K562 (cell line): ENCODE measurements around the gene HBQ1. TPM values are rescaled to one million over a fixed set of nuclear protein-coding genes. Genes with fewer than 3 reads are reported as not detected.

Experiments
- ATAC-seq: fragments of 200-7000 bp; cut with Tn5 transposase; 3 replicates; pipeline ENCODE4 v1.9.1; 2020; ENCODE audit warnings: moderate library complexity
- BruUV-seq: library from RNA; stranded (reverse); fragments of 400-500 nt; replicated peaks from 2 replicates; lab custom pipeline; 2021; lab: Mats Ljungman, UMichigan
- CTCF ChIA-PET: fragments of 300-600 bp; formaldehyde crosslinking; extraction: SDS; loops from one replicate; lab custom pipeline; 2021; ENCODE audit warnings: low intra/inter-chr PET ratio; lab: Yijun Ruan, JAX
- POLR2A ChIA-PET: fragments of 300-600, 350-650 bp; sonication (Branson Sonifier 250); formaldehyde crosslinking; extraction: SDS; loops from one replicate; lab custom pipeline; 2021; ENCODE audit warnings: antibody characterized with exemption, inconsistent platforms; lab: Yijun Ruan, JAX
- DNase-seq, 4 experiments: peaks; one replicate each; pipeline versions ENCODE4 v3.0.0 to v3.0.0-alpha.2; 2011 to 2018; ENCODE audit warnings: low spot score in 3 of 4, mixed read lengths in 3 of 4; ENCODE audit errors: extremely low read depth in 1 of 4
- FAIRE-seq: peaks from 2 replicates; lab custom pipeline; 2011; peaks lifted over from hg19 to GRCh38; lab: Jason Lieb, UNC
- H2AFZ ChIP-seq: 2 replicates; pipeline ENCODE4 v1.6.0; 2011; ENCODE audit warnings: low read depth, low read length, control low read depth, inconsistent platforms
- H3K27ac ChIP-seq: fragments of 200-600 bp; 3 replicates; pipeline ENCODE4 v1.8.0; 2011; ENCODE audit warnings: low read depth, mild to moderate bottlenecking, control low read depth, inconsistent platforms, low read length, moderate library complexity, mixed read lengths; ENCODE audit errors: extremely low read depth
- H3K27me3 ChIP-seq, 2 experiments: fragments of 300-600 bp in 1 of 2; 2 replicates in 1 of 2; 3 replicates in 1 of 2; pipeline versions ENCODE4 v1.6.0 to v1.8.0; 2011; ENCODE audit warnings: inconsistent platforms in 2 of 2, low read length in 2 of 2, mild to moderate bottlenecking in 1 of 2, mixed read lengths in 1 of 2, moderate library complexity in 1 of 2; ENCODE audit not compliant: control insufficient read depth in 2 of 2, insufficient read depth in 2 of 2
- H3K36me3 ChIP-seq: fragments of 300-600 bp; 3 replicates; pipeline ENCODE4 v1.8.0; 2011; ENCODE audit warnings: mild to moderate bottlenecking, low read length, inconsistent platforms; ENCODE audit not compliant: control insufficient read depth, insufficient read depth
- H3K4me1 ChIP-seq, 2 experiments: fragments of 200-600 bp in 1 of 2; replicated peaks in 1 of 2; 2 replicates in 1 of 2; 3 replicates in 1 of 2; pipeline versions ENCODE4 v1.5.1 to v1.8.0; 2011; ENCODE audit warnings: inconsistent platforms in 2 of 2, low read length in 2 of 2, mild to moderate bottlenecking in 1 of 2, mixed read lengths in 1 of 2, moderate library complexity in 1 of 2; ENCODE audit not compliant: control insufficient read depth in 2 of 2, insufficient read depth in 2 of 2
- H3K4me2 ChIP-seq: 2 replicates; pipeline ENCODE4 v1.6.1; 2011; ENCODE audit warnings: low read length, control low read depth, inconsistent platforms, mixed read lengths; ENCODE audit not compliant: insufficient read depth
- H3K4me3 ChIP-seq: fragments of 200-600 bp; sonication (generic), shearing (Covaris generic); 2 replicates; pipeline ENCODE4 v1.5.1; 2016; ENCODE audit warnings: control low read depth, inconsistent platforms
- H3K79me2 ChIP-seq: fragments of 200-600 bp; 3 replicates; pipeline ENCODE4 v1.8.0; 2011; ENCODE audit warnings: low read length, inconsistent platforms; ENCODE audit not compliant: control insufficient read depth, insufficient read depth
- H3K9ac ChIP-seq, 2 experiments: 2 replicates each; pipeline versions ENCODE4 v1.6.0 to v1.6.1; 2011; ENCODE audit warnings: low read depth in 2 of 2, low read length in 2 of 2, control low read depth in 1 of 2, inconsistent platforms in 1 of 2, mild to moderate bottlenecking in 1 of 2, mixed read lengths in 1 of 2; ENCODE audit not compliant: insufficient read depth in 1 of 2
- H3K9me1 ChIP-seq: one replicate; pipeline ENCODE4 v1.6.0; 2011; ENCODE audit warnings: inconsistent platforms, mild to moderate bottlenecking, low read length, moderate library complexity; ENCODE audit not compliant: control insufficient read depth, insufficient read depth
- H3K9me3 ChIP-seq: replicated peaks from 2 replicates; pipeline ENCODE4 v1.5.1; 2011; ENCODE audit warnings: low read depth, low read length, inconsistent platforms; ENCODE audit not compliant: control insufficient read depth, insufficient read depth
- H4K20me1 ChIP-seq: replicated peaks from 2 replicates; pipeline ENCODE4 v1.6.1; 2011; ENCODE audit warnings: low read length, inconsistent platforms, mixed read lengths; ENCODE audit not compliant: control insufficient read depth, insufficient read depth
- ARHGAP35 ChIP-seq: fragments of 450-650 bp; IDR thresholded peaks from 2 replicates; pipeline ENCODE4 v1.6.1; 2018; ENCODE audit not compliant: partially characterized antibody
- BCOR ChIP-seq: fragments of 450-650 bp; IDR thresholded peaks from 2 replicates; pipeline ENCODE4 v1.6.1; 2016
- HDAC1 ChIP-seq, 2 experiments: fragments of 450-650 bp; IDR thresholded peaks; 2 replicates each; pipeline ENCODE4 v1.6.1; 2016 to 2017; ENCODE audit warnings: inconsistent platforms in 1 of 2, mild to moderate bottlenecking in 1 of 2, moderate library complexity in 1 of 2
- HDGF ChIP-seq: fragments of 450-650 bp; IDR thresholded peaks from 2 replicates; pipeline ENCODE4 v1.6.1; 2016
- HOXB6 ChIP-seq: fragments of 250-450 bp; sonication (Bioruptor Pico); IDR thresholded peaks from 2 replicates; pipeline ENCODE4 v1.5.1; 2022; ENCODE audit warnings: mild to moderate bottlenecking, borderline replicate concordance
- KDM1A ChIP-seq, 2 experiments: fragments of 450-650 bp; IDR thresholded peaks; 2 replicates each; pipeline ENCODE4 v1.6.1; 2016; ENCODE audit warnings: mild to moderate bottlenecking in 2 of 2
- MIER1 ChIP-seq: fragments of 450-650 bp; IDR thresholded peaks from 2 replicates; pipeline ENCODE4 v1.6.1; 2016; ENCODE audit warnings: antibody characterized with exemption, mild to moderate bottlenecking, low read depth
- PRMT5 ChIP-seq: sonication (generic); formaldehyde crosslinking; IDR thresholded peaks from 2 replicates; pipeline ENCODE4 v1.5.0; 2020; ENCODE audit warnings: missing genetic modification reagents
- RBM17 ChIP-seq: fragments of 200-400 bp; formaldehyde crosslinking; IDR thresholded peaks from 2 replicates; pipeline ENCODE4 v1.6.1; 2017; ENCODE audit warnings: low read depth, mild to moderate bottlenecking, low read length, borderline replicate concordance
- SMARCA5 ChIP-seq: fragments of 450-650 bp; IDR thresholded peaks from 2 replicates; pipeline ENCODE4 v1.6.1; 2016
- SRSF1 ChIP-seq: fragments of 200-400 bp; formaldehyde crosslinking; IDR thresholded peaks from 2 replicates; pipeline ENCODE4 v1.6.1; 2017; ENCODE audit warnings: mild to moderate bottlenecking, low read depth, low read length, moderate library complexity
- SRSF9 ChIP-seq: fragments of 200-400 bp; formaldehyde crosslinking; IDR thresholded peaks from 2 replicates; pipeline ENCODE4 v1.6.1; 2017; ENCODE audit warnings: low read depth, low read length, borderline replicate concordance
- ZFP36 ChIP-seq: fragments of 150-350 bp; IDR thresholded peaks from 2 replicates; pipeline ENCODE4 v1.6.1; 2018; ENCODE audit warnings: low read length, low read depth; ENCODE audit not compliant: partially characterized antibody
- ZNF174 ChIP-seq: fragments of 250-450 bp; sonication (Bioruptor Pico); IDR thresholded peaks from 2 replicates; pipeline ENCODE4 v1.4.0; 2020; ENCODE audit warnings: mild to moderate bottlenecking
- ZNF384 ChIP-seq: IDR thresholded peaks from 2 replicates; pipeline ENCODE4 v1.6.1; 2012; ENCODE audit warnings: low read depth, low read length, improper control_type of control experiment
- ZNF436 ChIP-seq: fragments of 250-450, 450-650 bp; sonication (Bioruptor Pico); formaldehyde crosslinking; IDR thresholded peaks from 2 replicates; pipeline ENCODE4 v1.7.0; 2020; ENCODE audit warnings: mild to moderate bottlenecking
- WGBS: fragments of 100-300 bp; shearing (Covaris generic); methylation state at CpG from one replicate; pipeline ENCODE4 v1.1.6; 2016; ENCODE audit warnings: low coverage, mixed read lengths; ENCODE audit not compliant: insufficient coverage; ENCODE audit errors: missing lambda C conversion rate; 5-methylcytosine and 5-hydroxymethylcytosine counted together
- in situ Hi-C: fragments of 300-500 bp; cut with MboI; formaldehyde crosslinking; loops from 4 replicates; pipeline ENCODE4 v1.15.0; 2018; ENCODE audit warnings: inconsistent platforms, mixed read lengths
- intact Hi-C: fragments of 100-400 bp; cut with micrococcal nuclease; formaldehyde crosslinking; loops from 2 replicates; pipeline ENCODE4 v1.14.2; 2022
- polyA plus RNA-seq, 8 experiments: library from polyadenylated mRNA; depleted of rRNA in 4 of 8; stranded (reverse) in 5 of 8; unstranded in 3 of 8; fragments of >200 nt; fragmentation: Nextera tagmentation in 2 of 8; fragmentation: Illumina TruSeq in 1 of 8; extraction: Ambion mirVana in 2 of 8; extraction: Trizol in 1 of 8; gene quantifications; 2 replicates each; pipeline versions ENCODE4 v1.2.1 to v1.2.3, GENCODE V29; 2011 to 2014; ENCODE audit warnings: inconsistent platforms in 1 of 8, missing spikeins in 1 of 8
- total RNA-seq, 7 experiments: library from RNA; depleted of rRNA in 6 of 7; stranded (reverse); fragments of >200 nt in 6 of 7; fragmentation: Illumina TruSeq in 2 of 7; extraction: Trizol in 2 of 7; gene quantifications; 2 replicates each; pipeline versions ENCODE4 v1.2.1 to v1.2.3, GENCODE V29; 2011 to 2021; ENCODE audit warnings: low replicate concordance in 1 of 7
- TF ChIP-seq, protein P1 (sequence below): fragments of 250-450 bp; sonication (Bioruptor Pico); IDR thresholded peaks from 2 replicates; pipeline ENCODE4 v1.4.0; 2020; ENCODE audit warnings: mild to moderate bottlenecking, moderate library complexity
- TF ChIP-seq, protein P2 (sequence below): fragments of 450-650 bp; IDR thresholded peaks from 2 replicates; pipeline ENCODE4 v1.6.1; 2018; ENCODE audit warnings: mild to moderate bottlenecking, low read depth; ENCODE audit not compliant: partially characterized antibody

Gene HBQ1
- total and polyA plus RNA-seq, 9 of the 15 experiments (the other 6 are each of a cell fraction or from before 2014, with no cell fraction given): 2.3 to 190 (median 19.8) TPM

DNA sequence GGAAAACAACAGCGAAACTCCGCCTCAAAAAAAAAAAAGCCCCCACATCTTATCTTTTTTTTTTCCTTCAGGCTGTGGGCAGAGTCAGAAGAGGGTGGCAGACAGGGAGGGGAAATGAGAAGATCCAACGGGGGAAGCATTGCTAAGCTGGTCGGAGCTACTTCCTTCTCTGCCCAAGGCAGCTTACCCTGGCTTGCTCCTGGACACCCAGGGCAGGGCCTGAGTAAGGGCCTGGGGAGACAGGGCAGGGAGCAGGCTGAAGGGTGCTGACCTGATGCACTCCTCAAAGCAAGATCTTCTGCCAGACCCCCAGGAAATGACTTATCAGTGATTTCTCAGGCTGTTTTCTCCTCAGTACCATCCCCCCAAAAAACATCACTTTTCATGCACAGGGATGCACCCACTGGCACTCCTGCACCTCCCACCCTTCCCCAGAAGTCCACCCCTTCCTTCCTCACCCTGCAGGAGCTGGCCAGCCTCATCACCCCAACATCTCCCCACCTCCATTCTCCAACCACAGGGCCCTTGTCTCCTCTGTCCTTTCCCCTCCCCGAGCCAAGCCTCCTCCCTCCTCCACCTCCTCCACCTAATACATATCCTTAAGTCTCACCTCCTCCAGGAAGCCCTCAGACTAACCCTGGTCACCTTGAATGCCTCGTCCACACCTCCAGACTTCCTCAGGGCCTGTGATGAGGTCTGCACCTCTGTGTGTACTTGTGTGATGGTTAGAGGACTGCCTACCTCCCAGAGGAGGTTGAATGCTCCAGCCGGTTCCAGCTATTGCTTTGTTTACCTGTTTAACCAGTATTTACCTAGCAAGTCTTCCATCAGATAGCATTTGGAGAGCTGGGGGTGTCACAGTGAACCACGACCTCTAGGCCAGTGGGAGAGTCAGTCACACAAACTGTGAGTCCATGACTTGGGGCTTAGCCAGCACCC, 5.0 kb upstream of the HBQ1 start:
- H3K27me3 ChIP-seq: no peaks in the 10 kb centered on the region
- peaks cover 21 to 46% of the 10 kb centered on the region in 2 experiments; a peak in 4 of 5 replicates for H3K4me1 ChIP-seq
- H3K9me1 ChIP-seq: no peaks in the 10 kb centered on the region
- no peaks in the 10 kb centered on the region for H3K9me3 ChIP-seq
- BruUV-seq: no TSS peak
- H3K27ac ChIP-seq: no peak overlapping the region
- no peaks in the 10 kb centered on the region for H4K20me1 ChIP-seq
- H3K4me2 ChIP-seq: peak overlapping the region; percentile 52
- intact Hi-C loops (no loop called here), in situ Hi-C loops (no loop called here)
- 15% methylated on average over 7 of the region's 8 CpGs for WGBS
- POLR2A ChIA-PET: no interaction called here
- H3K79me2 ChIP-seq: peaks cover 36% of the 10 kb centered on the region
- H3K36me3 ChIP-seq: peaks cover 18% of the 10 kb centered on the region; the same call in 2 of the 3 replicates
- CTCF ChIA-PET: no interaction called here
- H3K9ac ChIP-seq: peak overlapping the region in 1 of 2 experiments; percentile 54; a peak in 1 of 4 replicates
- DNase-seq: peak in 2 of 4 experiments; percentile 10 to 51
- H3K4me3 ChIP-seq: no peak overlapping the region
- no peak for FAIRE-seq
- ATAC-seq: no peak
- H2AFZ ChIP-seq: no peak overlapping the region
- peak; percentile 73 to 77 for TF ChIP-seq KDM1A (IDR thresholded peaks at IDR 0.05)
- no peak for TF ChIP-seq RBM17
- 0 out of 2 replicates have a peak, but pooled peaks have one; percentile 75 for TF ChIP-seq HDGF
- peak; percentile 95 for TF ChIP-seq ZFP36
- TF ChIP-seq, protein P1, sequence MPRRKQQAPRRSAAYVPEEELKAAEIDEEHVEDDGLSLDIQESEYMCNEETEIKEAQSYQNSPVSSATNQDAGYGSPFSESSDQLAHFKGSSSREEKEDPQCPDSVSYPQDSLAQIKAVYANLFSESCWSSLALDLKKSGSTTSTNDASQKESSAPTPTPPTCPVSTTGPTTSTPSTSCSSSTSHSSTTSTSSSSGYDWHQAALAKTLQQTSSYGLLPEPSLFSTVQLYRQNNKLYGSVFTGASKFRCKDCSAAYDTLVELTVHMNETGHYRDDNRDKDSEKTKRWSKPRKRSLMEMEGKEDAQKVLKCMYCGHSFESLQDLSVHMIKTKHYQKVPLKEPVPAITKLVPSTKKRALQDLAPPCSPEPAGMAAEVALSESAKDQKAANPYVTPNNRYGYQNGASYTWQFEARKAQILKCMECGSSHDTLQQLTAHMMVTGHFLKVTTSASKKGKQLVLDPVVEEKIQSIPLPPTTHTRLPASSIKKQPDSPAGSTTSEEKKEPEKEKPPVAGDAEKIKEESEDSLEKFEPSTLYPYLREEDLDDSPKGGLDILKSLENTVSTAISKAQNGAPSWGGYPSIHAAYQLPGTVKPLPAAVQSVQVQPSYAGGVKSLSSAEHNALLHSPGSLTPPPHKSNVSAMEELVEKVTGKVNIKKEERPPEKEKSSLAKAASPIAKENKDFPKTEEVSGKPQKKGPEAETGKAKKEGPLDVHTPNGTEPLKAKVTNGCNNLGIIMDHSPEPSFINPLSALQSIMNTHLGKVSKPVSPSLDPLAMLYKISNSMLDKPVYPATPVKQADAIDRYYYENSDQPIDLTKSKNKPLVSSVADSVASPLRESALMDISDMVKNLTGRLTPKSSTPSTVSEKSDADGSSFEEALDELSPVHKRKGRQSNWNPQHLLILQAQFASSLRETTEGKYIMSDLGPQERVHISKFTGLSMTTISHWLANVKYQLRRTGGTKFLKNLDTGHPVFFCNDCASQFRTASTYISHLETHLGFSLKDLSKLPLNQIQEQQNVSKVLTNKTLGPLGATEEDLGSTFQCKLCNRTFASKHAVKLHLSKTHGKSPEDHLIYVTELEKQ (CRISPR knock-in tag): no peak
- no peak for TF ChIP-seq PRMT5 (CRISPR knock-in tag)
- TF ChIP-seq ZNF384: peak; percentile 69
- TF ChIP-seq MIER1: 0 out of 2 replicates have a peak, but pooled peaks have one; percentile 44
- TF ChIP-seq HDAC1 (IDR thresholded peaks at IDR 0.05): peak in 1 of 2 experiments; percentile 38; a peak in 1 of 4 replicates
- TF ChIP-seq ZNF174: no peak
- no peak for TF ChIP-seq SRSF1
- peak; percentile 82 for TF ChIP-seq BCOR
- TF ChIP-seq HOXB6: no peak
- TF ChIP-seq ARHGAP35: peak; percentile 64
- TF ChIP-seq SRSF9: no peak
- peak; percentile 76; the same call in 1 of the 2 replicates for TF ChIP-seq ZNF436
- peak; percentile 73; the same call in 1 of the 2 replicates for TF ChIP-seq SMARCA5
- TF ChIP-seq, protein P2, sequence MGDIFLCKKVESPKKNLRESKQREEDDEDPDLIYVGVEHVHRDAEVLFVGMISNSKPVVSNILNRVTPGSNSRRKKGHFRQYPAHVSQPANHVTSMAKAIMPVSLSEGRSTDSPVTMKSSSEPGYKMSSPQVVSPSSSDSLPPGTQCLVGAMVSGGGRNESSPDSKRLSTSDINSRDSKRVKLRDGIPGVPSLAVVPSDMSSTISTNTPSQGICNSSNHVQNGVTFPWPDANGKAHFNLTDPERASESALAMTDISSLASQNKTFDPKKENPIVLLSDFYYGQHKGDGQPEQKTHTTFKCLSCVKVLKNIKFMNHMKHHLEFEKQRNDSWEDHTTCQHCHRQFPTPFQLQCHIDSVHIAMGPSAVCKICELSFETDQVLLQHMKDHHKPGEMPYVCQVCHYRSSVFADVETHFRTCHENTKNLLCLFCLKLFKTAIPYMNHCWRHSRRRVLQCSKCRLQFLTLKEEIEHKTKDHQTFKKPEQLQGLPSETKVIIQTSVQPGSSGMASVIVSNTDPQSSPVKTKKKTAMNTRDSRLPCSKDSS: no peak
